K562 (cell line): ENCODE measurements around the gene VPS35L. TPM values are rescaled to one million over a fixed set of nuclear protein-coding genes. Genes with fewer than 3 reads are reported as not detected.

Source experiments
- ATAC-seq: fragments of 200-7000 bp; cut with Tn5 transposase; 3 replicates; pipeline ENCODE4 v1.9.1; 2020; ENCODE audit warnings: moderate library complexity
- BruUV-seq: library from RNA; stranded (reverse); fragments of 400-500 nt; replicated peaks from 2 replicates; lab custom pipeline; 2021; lab: Mats Ljungman, UMichigan
- CTCF ChIA-PET: fragments of 300-600 bp; formaldehyde crosslinking; extraction: SDS; loops from one replicate; lab custom pipeline; 2021; ENCODE audit warnings: low intra/inter-chr PET ratio; lab: Yijun Ruan, JAX
- POLR2A ChIA-PET: fragments of 300-600, 350-650 bp; sonication (Branson Sonifier 250); formaldehyde crosslinking; extraction: SDS; loops from one replicate; lab custom pipeline; 2021; ENCODE audit warnings: antibody characterized with exemption, inconsistent platforms; lab: Yijun Ruan, JAX
- DNase-seq, 4 experiments: peaks; one replicate each; pipeline versions ENCODE4 v3.0.0 to v3.0.0-alpha.2; 2011 to 2018; ENCODE audit warnings: low spot score in 3 of 4, mixed read lengths in 3 of 4; ENCODE audit errors: extremely low read depth in 1 of 4
- FAIRE-seq: peaks from 2 replicates; lab custom pipeline; 2011; peaks lifted over from hg19 to GRCh38; lab: Jason Lieb, UNC
- H2AFZ ChIP-seq: 2 replicates; pipeline ENCODE4 v1.6.0; 2011; ENCODE audit warnings: low read depth, low read length, control low read depth, inconsistent platforms
- H3K27ac ChIP-seq: fragments of 200-600 bp; 3 replicates; pipeline ENCODE4 v1.8.0; 2011; ENCODE audit warnings: low read depth, mild to moderate bottlenecking, control low read depth, inconsistent platforms, low read length, moderate library complexity, mixed read lengths; ENCODE audit errors: extremely low read depth
- H3K27me3 ChIP-seq, 2 experiments: fragments of 300-600 bp in 1 of 2; 2 replicates in 1 of 2; 3 replicates in 1 of 2; pipeline versions ENCODE4 v1.6.0 to v1.8.0; 2011; ENCODE audit warnings: inconsistent platforms in 2 of 2, low read length in 2 of 2, mild to moderate bottlenecking in 1 of 2, mixed read lengths in 1 of 2, moderate library complexity in 1 of 2; ENCODE audit not compliant: control insufficient read depth in 2 of 2, insufficient read depth in 2 of 2
- H3K36me3 ChIP-seq: fragments of 300-600 bp; 3 replicates; pipeline ENCODE4 v1.8.0; 2011; ENCODE audit warnings: mild to moderate bottlenecking, low read length, inconsistent platforms; ENCODE audit not compliant: control insufficient read depth, insufficient read depth
- H3K4me1 ChIP-seq, 2 experiments: fragments of 200-600 bp in 1 of 2; replicated peaks in 1 of 2; 2 replicates in 1 of 2; 3 replicates in 1 of 2; pipeline versions ENCODE4 v1.5.1 to v1.8.0; 2011; ENCODE audit warnings: inconsistent platforms in 2 of 2, low read length in 2 of 2, mild to moderate bottlenecking in 1 of 2, mixed read lengths in 1 of 2, moderate library complexity in 1 of 2; ENCODE audit not compliant: control insufficient read depth in 2 of 2, insufficient read depth in 2 of 2
- H3K4me2 ChIP-seq: 2 replicates; pipeline ENCODE4 v1.6.1; 2011; ENCODE audit warnings: low read length, control low read depth, inconsistent platforms, mixed read lengths; ENCODE audit not compliant: insufficient read depth
- H3K4me3 ChIP-seq: fragments of 200-600 bp; sonication (generic), shearing (Covaris generic); 2 replicates; pipeline ENCODE4 v1.5.1; 2016; ENCODE audit warnings: control low read depth, inconsistent platforms
- H3K79me2 ChIP-seq: fragments of 200-600 bp; 3 replicates; pipeline ENCODE4 v1.8.0; 2011; ENCODE audit warnings: low read length, inconsistent platforms; ENCODE audit not compliant: control insufficient read depth, insufficient read depth
- H3K9ac ChIP-seq, 2 experiments: 2 replicates each; pipeline versions ENCODE4 v1.6.0 to v1.6.1; 2011; ENCODE audit warnings: low read depth in 2 of 2, low read length in 2 of 2, control low read depth in 1 of 2, inconsistent platforms in 1 of 2, mild to moderate bottlenecking in 1 of 2, mixed read lengths in 1 of 2; ENCODE audit not compliant: insufficient read depth in 1 of 2
- H3K9me1 ChIP-seq: one replicate; pipeline ENCODE4 v1.6.0; 2011; ENCODE audit warnings: inconsistent platforms, mild to moderate bottlenecking, low read length, moderate library complexity; ENCODE audit not compliant: control insufficient read depth, insufficient read depth
- H3K9me3 ChIP-seq: replicated peaks from 2 replicates; pipeline ENCODE4 v1.5.1; 2011; ENCODE audit warnings: low read depth, low read length, inconsistent platforms; ENCODE audit not compliant: control insufficient read depth, insufficient read depth
- H4K20me1 ChIP-seq: replicated peaks from 2 replicates; pipeline ENCODE4 v1.6.1; 2011; ENCODE audit warnings: low read length, inconsistent platforms, mixed read lengths; ENCODE audit not compliant: control insufficient read depth, insufficient read depth
- FOXP1 ChIP-seq: sonication (generic); formaldehyde crosslinking; IDR thresholded peaks from 2 replicates; pipeline ENCODE4 v1.8.0; 2022; ENCODE audit warnings: mild to moderate bottlenecking, missing genetic modification reagents
- SAP30 ChIP-seq: fragments of 200-600 bp; sonication (generic); IDR thresholded peaks from 2 replicates; pipeline ENCODE4 v1.6.1; 2012; ENCODE audit warnings: borderline replicate concordance, low read depth, mild to moderate bottlenecking, moderate library complexity, low read length, control low read depth, inconsistent platforms; ENCODE audit not compliant: insufficient read depth, poor library complexity, severe bottlenecking
- WGBS: fragments of 100-300 bp; shearing (Covaris generic); methylation state at CpG from one replicate; pipeline ENCODE4 v1.1.6; 2016; ENCODE audit warnings: low coverage, mixed read lengths; ENCODE audit not compliant: insufficient coverage; ENCODE audit errors: missing lambda C conversion rate; 5-methylcytosine and 5-hydroxymethylcytosine counted together
- in situ Hi-C: fragments of 300-500 bp; cut with MboI; formaldehyde crosslinking; loops from 4 replicates; pipeline ENCODE4 v1.15.0; 2018; ENCODE audit warnings: inconsistent platforms, mixed read lengths
- intact Hi-C: fragments of 100-400 bp; cut with micrococcal nuclease; formaldehyde crosslinking; loops from 2 replicates; pipeline ENCODE4 v1.14.2; 2022
- polyA plus RNA-seq, 8 experiments: library from polyadenylated mRNA; depleted of rRNA in 4 of 8; stranded (reverse) in 5 of 8; unstranded in 3 of 8; fragments of >200 nt; fragmentation: Nextera tagmentation in 2 of 8; fragmentation: Illumina TruSeq in 1 of 8; extraction: Ambion mirVana in 2 of 8; extraction: Trizol in 1 of 8; gene quantifications; 2 replicates each; pipeline versions ENCODE4 v1.2.1 to v1.2.3, GENCODE V29; 2011 to 2014; ENCODE audit warnings: inconsistent platforms in 1 of 8, missing spikeins in 1 of 8
- total RNA-seq, 7 experiments: library from RNA; depleted of rRNA in 6 of 7; stranded (reverse); fragments of >200 nt in 6 of 7; fragmentation: Illumina TruSeq in 2 of 7; extraction: Trizol in 2 of 7; gene quantifications; 2 replicates each; pipeline versions ENCODE4 v1.2.1 to v1.2.3, GENCODE V29; 2011 to 2021; ENCODE audit warnings: low replicate concordance in 1 of 7
- TF ChIP-seq, protein P1 (sequence below), 2 experiments: fragments of 450-650 bp; IDR thresholded peaks; 2 replicates each; pipeline ENCODE4 v1.6.1; 2016; ENCODE audit warnings: mild to moderate bottlenecking in 2 of 2, borderline replicate concordance in 1 of 2, low read depth in 1 of 2, moderate library complexity in 1 of 2
- TF ChIP-seq, protein P2 (sequence below): sonication (generic); formaldehyde crosslinking; IDR thresholded peaks from 2 replicates; pipeline ENCODE4 v1.9.0; 2022; ENCODE audit warnings: mild to moderate bottlenecking, missing genetic modification reagents
- TF ChIP-seq, protein P3 (sequence below): fragments of 250-450 bp; sonication (Bioruptor Pico); IDR thresholded peaks from 2 replicates; pipeline ENCODE4 v1.4.0; 2020

The VPS35L gene
- total and polyA plus RNA-seq, 9 of the 15 experiments (the other 6 are each of a cell fraction or from before 2014, with no cell fraction given) = 10.2 to 30.4 (median 20.1) TPM

DNA sequence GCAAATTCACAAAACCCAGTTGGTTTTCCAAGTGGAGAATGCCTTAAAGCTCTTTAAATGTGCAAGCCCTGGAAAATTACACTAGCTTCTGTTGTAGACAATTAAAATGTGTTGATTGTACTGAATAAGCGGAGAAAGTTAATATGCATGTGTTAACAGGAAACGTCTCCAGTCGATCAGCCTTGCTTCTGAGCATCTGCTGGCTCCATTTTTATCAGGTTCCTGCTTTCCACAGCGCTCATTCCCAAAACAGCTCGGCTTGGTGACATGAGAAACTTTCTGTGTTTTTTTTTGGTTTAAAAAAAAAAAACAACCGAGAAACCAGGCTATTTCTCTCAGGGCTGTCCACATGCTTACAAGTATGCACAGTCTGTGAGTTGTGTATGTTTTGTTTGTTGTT is 60.7 kb downstream of the VPS35L start (continued):
- TF ChIP-seq, protein P1, sequence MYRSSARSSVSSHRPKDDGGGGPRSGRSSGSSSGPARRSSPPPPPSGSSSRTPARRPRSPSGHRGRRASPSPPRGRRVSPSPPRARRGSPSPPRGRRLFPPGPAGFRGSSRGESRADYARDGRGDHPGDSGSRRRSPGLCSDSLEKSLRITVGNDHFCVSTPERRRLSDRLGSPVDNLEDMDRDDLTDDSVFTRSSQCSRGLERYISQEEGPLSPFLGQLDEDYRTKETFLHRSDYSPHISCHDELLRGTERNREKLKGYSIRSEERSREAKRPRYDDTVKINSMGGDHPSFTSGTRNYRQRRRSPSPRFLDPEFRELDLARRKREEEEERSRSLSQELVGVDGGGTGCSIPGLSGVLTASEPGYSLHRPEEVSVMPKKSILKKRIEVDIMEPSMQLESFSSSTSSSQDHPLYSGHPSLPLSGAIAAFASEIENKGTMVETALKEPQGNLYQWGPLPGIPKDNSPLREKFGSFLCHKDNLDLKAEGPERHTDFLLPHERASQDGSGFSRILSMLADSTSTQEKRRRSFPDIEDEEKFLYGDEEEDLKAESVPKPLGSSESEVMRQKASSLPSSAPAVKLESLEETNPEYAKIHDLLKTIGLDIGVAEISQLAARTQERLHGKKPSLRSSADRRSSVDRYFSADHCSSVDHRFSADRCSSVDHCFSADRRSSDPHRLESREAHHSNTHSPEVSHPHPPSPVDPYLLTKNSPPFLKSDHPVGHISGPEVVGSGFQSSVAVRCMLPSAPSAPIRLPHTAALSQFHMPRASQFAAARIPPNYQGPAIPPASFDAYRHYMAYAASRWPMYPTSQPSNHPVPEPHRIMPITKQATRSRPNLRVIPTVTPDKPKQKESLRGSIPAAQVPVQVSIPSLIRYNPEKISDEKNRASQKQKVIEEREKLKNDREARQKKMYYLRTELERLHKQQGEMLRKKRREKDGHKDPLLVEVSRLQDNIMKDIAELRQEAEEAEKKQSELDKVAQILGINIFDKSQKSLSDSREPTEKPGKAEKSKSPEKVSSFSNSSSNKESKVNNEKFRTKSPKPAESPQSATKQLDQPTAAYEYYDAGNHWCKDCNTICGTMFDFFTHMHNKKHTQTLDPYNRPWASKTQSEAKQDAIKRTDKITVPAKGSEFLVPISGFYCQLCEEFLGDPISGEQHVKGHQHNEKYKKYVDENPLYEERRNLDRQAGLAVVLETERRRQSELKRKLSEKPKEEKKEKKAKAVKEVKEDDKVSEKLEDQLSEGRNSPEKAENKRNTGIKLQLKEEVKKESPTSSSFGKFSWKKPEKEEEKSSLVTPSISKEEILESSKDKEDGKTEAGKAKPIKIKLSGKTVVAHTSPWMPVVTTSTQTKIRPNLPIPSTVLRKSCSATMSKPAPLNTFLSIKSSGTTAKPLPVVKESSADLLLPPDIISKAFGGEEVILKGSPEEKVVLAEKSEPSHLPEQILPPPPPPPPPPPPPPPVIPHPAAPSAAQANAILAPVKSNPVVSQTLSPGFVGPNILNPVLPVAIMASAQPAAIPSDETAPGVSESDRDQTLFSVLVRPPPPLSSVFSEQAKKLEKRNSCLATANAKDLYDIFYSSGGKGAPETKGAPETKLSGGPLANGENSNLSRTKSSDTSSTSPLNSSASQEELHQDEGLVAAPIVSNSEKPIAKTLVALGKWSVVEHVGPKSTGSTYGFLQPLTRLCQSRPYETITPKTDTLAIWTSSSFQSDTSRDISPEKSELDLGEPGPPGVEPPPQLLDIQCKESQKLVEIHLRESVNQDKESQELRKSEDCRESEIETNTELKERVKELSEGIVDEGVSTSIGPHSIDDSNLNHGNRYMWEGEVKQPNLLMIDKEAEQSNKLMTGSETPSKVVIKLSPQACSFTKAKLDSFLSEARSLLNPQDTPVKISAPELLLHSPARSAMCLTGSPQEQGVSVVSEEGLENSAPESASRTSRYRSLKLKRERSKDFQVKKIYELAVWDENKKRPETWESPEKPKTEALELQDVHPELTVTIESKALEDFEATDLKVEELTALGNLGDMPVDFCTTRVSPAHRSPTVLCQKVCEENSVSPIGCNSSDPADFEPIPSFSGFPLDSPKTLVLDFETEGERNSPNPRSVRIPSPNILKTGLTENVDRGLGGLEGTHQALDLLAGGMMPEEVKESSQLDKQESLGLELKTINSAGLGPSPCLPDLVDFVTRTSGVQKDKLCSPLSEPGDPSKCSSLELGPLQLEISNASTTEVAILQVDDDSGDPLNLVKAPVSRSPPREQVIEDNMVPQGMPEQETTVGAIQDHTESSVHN (IDR thresholded peaks at IDR 0.05; ENCODE audit: borderline replicate concordance in 1 of 2, low read depth in 1 of 2) = no peak
- TF ChIP-seq, all 486 proteins: peak for 0

DNA sequence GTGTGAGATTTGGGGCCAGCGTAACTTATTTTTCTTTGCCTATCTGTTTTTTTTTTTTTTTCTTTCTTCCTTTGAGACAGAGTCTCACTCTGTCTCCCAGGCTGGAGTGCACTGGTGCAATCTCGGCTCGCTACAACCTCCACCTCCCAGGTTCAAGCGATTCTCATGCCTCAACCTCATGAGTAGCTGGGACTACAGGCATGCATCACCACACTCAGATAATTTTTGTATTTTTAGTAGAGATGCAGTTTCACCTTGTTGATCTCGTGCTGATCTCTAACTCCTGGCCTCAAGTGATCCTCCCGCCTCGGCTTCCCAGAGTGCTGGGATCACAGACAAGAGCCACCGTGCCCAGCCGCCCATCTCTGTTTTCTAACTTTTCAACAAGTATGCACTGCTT is 63.4 kb downstream of the VPS35L start:
- intact Hi-C loops (no loop called here), in situ Hi-C loops (no loop called here)
- H3K79me2 ChIP-seq = no peaks in the 10 kb centered on the region
- POLR2A ChIA-PET = no interaction called here
- WGBS = 52% methylated on average over 9 of the region's 9 CpGs
- CTCF ChIA-PET = no interaction called here
- H3K4me3 ChIP-seq = no peak overlapping the region
- H3K27ac ChIP-seq = no peak overlapping the region
- no TSS peak for BruUV-seq
- peaks cover 3% of the 10 kb centered on the region for H3K9me1 ChIP-seq
- H3K4me2 ChIP-seq = no peak overlapping the region
- no peak for ATAC-seq
- H3K4me1 ChIP-seq = no peaks in the 10 kb centered on the region
- FAIRE-seq = no peak
- H3K9ac ChIP-seq = no peak overlapping the region
- no peak for DNase-seq
- no peaks in the 10 kb centered on the region for H3K27me3 ChIP-seq
- H4K20me1 ChIP-seq = no peaks in the 10 kb centered on the region
- no peaks in the 10 kb centered on the region for H3K9me3 ChIP-seq
- H2AFZ ChIP-seq = no peak overlapping the region
- H3K36me3 ChIP-seq = no peaks in the 10 kb centered on the region
- TF ChIP-seq, protein P2, sequence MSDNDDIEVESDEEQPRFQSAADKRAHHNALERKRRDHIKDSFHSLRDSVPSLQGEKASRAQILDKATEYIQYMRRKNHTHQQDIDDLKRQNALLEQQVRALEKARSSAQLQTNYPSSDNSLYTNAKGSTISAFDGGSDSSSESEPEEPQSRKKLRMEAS (CRISPR knock-in tag) = no peak
- TF ChIP-seq, protein P3, sequence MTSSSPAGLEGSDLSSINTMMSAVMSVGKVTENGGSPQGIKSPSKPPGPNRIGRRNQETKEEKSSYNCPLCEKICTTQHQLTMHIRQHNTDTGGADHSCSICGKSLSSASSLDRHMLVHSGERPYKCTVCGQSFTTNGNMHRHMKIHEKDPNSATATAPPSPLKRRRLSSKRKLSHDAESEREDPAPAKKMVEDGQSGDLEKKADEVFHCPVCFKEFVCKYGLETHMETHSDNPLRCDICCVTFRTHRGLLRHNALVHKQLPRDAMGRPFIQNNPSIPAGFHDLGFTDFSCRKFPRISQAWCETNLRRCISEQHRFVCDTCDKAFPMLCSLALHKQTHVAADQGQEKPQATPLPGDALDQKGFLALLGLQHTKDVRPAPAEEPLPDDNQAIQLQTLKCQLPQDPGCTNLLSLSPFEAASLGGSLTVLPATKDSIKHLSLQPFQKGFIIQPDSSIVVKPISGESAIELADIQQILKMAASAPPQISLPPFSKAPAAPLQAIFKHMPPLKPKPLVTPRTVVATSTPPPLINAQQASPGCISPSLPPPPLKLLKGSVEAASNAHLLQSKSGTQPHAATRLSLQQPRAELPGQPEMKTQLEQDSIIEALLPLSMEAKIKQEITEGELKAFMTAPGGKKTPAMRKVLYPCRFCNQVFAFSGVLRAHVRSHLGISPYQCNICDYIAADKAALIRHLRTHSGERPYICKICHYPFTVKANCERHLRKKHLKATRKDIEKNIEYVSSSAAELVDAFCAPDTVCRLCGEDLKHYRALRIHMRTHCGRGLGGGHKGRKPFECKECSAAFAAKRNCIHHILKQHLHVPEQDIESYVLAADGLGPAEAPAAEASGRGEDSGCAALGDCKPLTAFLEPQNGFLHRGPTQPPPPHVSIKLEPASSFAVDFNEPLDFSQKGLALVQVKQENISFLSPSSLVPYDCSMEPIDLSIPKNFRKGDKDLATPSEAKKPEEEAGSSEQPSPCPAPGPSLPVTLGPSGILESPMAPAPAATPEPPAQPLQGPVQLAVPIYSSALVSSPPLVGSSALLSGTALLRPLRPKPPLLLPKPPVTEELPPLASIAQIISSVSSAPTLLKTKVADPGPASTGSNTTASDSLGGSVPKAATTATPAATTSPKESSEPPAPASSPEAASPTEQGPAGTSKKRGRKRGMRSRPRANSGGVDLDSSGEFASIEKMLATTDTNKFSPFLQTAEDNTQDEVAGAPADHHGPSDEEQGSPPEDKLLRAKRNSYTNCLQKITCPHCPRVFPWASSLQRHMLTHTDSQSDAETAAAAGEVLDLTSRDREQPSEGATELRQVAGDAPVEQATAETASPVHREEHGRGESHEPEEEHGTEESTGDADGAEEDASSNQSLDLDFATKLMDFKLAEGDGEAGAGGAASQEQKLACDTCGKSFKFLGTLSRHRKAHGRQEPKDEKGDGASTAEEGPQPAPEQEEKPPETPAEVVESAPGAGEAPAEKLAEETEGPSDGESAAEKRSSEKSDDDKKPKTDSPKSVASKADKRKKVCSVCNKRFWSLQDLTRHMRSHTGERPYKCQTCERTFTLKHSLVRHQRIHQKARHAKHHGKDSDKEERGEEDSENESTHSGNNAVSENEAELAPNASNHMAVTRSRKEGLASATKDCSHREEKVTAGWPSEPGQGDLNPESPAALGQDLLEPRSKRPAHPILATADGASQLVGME (CRISPR knock-in tag) = no peak
- TF ChIP-seq SAP30 (no peak), FOXP1 (CRISPR knock-in tag) (no peak)
